Activated CD4-positive, CD25-positive, alpha-beta regulatory T cell treated with anti-CD3 and anti-CD28 coated beads, Interleukin-2, amount 50 U/mL, for 16 hours (primary cell): ENCODE data around the gene CYBA.
"Not testable (repeated sequence)": the region's sequence is repeated elsewhere in the genome, so short reads cannot be mapped to it uniquely, and the experiment has no call there.

Experiments used
- DNase-seq: peaks from one replicate; pipeline ENCODE4 v3.0.0-alpha.2; 2020; ENCODE audit warnings: low read depth, low spot score

The CYBA gene

GRCh38 chr16:88614818-88615580 is 35.9 kb downstream of the CYBA start:
- no peak for DNase-seq

DNA sequence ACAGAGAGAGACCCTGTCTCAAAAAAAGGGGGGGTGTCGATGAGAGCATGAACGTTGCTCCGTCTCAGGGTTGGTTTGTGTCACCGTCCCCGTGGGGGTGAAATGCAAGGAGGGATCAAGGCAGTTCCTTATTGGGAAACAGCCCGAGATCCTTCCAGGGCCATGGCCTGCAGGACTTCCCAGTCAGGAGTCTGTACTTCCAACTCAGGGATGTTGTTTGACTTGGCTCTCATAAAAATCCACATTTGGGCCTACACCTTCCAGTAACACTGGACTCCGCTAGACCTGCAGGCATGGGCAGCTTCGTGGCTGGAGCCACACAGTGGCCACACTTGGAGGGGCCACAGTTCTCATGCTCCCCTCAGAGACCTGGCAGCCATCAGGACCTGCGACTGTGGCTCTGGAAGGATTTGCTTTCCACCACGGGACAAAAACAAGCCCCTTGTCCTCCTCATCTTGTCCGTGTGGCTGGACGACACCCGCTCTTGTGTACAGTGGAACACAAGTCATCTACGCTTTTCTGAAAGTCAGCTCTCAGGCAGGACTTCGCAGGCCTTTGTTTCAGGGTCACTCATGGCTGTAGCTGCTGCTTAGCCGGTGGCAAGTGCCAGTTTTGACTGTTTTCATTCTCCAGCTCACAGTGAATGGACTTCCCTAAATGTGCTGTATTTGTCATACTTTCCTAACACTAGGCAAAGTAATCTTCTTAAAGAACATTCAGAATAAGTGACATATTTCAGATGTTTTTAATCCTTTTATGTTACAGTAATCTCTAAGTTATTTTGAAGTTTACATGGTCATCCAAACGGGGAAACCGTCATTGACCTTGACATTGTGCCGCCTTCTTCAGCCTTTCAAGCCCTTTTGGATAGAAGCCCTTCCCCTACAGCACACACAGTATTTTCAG is 36.7 kb downstream of the CYBA start:
- no peak for DNase-seq

GRCh38 chr16:88613293-88613692 is 37.6 kb downstream of the CYBA start:
- no peak for DNase-seq

DNA sequence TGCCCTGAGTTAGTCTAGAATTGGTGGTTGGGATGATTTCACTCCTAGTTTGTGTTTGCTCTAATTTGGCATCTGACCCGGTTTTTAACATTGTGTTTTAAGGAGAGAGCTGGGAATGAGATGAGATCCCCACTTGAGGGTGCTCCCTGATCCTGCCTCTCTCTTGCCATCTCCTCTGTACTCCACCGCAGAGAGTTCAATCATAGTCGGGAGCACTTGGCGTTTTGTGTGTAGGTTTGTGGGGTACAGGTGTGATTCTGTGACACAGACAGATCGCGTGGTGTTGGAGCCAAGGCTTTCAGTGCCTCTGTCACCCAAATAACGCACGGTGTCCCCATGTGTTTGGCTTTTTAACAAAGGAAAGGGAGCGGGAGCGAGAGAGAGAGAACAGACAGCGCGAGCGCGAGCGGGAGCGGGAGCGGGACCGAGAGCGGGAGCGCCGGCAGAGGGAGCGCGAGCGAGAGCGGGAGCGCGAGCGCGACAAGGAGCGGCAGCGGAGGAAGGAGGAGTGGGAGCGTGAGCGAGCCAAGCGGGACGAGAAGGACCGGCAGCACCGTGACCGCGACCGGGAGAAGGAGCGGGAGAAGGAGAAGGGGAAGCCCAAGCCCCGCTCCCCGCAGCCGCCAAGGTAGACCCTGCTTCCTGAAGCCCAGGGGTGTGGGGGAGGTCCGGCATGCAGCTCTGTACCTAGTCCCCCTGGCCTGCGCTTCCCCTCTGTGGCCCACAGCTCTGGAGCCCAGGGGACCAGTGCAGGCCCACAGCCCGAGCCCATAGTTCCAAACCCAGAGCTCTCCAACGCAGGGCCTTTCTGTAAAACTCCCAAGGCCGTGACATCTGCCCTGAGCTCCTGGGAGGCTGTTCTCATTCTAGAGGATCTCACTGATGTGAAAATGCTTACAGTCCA is 39.7 kb downstream of the CYBA start:
- no peak for DNase-seq

- no peak for DNase-seq
Measured at GRCh38 chr16:88610080-88610479, 40.8 kb downstream of the CYBA start.

DNA sequence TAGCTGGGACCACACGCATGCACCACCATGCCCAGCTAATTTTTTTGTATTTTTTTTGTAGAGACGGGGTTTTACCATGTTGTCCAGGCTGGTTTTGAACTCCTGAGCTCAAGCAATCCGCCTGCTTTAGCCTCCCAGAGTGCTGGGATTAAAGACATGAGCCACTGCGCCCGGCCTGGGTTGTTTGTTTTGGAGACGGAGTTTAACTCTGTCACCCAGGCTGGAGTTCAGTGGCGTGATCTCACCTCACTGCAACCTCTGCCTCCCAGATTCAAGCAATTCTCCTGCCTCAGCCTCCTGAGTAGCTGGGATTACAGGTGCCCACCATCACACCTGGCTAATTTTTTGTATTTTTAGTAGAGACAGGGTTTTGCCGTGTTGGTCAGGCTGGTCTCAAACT is 41.4 kb downstream of the CYBA start:
- not testable (repeated sequence) for DNase-seq

DNA sequence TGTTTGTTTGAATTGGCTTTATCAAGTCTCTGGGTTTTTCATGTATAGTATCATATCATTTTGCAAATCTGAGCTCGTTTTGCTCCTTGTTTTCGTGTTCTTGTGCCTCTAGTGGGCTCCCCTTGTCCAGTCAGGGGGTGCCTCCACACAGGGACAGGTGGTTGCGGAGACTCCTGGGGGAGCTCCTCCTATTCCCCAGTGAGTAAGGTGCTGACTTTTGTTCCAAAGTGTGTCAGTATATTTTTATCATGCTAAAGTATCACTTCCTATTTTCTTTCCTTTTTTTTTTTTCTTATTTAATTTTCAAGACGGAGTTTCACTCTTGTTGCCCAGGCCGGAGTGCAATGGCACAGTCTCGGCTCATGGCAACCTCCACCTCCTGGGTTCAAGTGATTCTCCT is 42.8 kb downstream of the CYBA start:
- no peak for DNase-seq

DNA sequence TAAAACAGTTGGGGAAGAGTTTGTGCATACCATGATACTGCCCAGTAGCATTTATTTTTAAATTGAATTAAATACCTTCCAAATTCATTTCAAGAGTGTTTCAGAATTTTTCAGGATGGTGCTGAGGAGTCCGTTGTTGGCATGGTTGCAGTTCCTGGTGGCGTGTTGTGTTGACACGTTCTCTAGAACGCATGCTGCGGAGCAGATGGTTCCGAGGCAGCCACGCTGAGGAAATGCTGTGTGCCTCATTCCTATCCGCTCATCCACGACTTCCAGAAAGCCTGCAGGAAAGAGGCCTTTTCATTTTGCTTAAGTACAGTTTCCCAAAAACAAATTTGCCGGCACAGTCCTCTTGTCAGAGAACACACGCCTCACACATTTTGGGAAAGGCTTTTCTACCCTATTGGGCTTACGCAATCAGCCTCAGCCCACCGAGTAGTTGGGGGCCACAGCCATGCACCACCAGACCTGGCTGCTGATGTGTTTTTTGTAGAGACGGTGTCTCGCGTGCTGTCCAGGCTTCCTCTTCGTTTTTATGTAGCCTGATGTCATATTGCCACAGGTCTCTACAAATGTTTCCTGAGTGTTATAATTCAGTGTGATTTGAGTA is 44.6 kb downstream of the CYBA start:
- no peak for DNase-seq

- DNase-seq, result no peak
Measured at GRCh38 chr16:88605186-88606147, 45.4 kb downstream of the CYBA start.

DNA sequence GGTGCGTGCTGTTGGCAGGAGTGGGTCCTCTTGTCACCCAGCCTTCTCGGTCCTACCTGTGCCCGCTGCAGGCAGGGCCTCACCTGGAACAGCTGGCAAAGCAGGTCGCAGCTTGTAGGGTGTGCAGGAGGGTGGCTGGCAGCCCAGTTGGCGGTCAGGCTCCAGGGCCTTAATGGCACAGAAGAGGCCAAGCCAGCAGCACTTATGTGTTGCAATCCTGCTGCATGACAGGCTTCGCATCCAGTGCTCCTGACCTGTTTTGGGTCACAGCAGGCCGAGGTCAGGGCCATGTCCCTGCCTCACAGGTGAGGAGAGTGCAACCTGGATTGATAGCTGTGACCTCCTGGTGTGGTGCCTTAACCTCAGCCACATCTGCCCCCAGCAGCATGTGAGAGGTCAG is 48.8 kb downstream of the CYBA start:
- DNase-seq, result no peak

- DNase-seq, result no peak
Measured at GRCh38 chr16:88601313-88602036, 49.4 kb downstream of the CYBA start.

- no peak for DNase-seq
Measured at GRCh38 chr16:88600539-88600896, 50.3 kb downstream of the CYBA start.

- no peak for DNase-seq
Measured at GRCh38 chr16:88599825-88600538, 50.9 kb downstream of the CYBA start.

DNA sequence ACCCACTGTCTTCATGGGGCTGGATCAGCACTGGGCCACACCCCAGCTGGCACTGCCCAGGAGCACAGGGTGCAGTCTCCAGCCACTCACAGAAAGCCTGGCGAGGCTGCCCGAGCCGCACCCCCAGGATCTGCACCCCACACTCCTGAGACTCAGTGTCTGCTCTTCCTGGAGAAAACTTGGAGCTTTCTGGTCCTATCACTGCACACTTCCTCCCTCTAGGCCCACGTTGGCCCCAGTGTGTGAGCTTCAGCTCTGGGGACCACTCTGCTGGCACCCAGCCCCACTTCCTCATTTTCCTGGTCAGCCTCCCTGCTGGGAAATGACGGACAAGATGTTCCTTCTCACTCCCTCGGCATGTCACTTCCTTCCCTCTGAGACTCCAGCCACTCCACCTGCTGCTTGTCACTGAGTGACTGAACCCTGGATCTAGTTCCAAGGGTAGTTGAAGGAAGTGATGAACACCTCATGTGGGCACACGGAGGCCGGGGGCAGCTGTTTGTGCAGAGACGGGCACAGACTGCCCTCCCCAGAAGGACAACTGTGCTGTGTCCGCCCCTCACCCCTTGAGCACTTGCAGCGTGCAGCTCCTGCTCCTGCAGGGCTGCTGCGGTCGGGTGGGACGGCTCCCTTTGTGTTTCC is 51.6 kb downstream of the CYBA start:
- DNase-seq, result no peak

GRCh38 chr16:88597856-88598491 is 52.9 kb downstream of the CYBA start:
- no peak for DNase-seq

GRCh38 chr16:88596483-88596882 is 54.4 kb downstream of the CYBA start:
- no peak for DNase-seq

DNA sequence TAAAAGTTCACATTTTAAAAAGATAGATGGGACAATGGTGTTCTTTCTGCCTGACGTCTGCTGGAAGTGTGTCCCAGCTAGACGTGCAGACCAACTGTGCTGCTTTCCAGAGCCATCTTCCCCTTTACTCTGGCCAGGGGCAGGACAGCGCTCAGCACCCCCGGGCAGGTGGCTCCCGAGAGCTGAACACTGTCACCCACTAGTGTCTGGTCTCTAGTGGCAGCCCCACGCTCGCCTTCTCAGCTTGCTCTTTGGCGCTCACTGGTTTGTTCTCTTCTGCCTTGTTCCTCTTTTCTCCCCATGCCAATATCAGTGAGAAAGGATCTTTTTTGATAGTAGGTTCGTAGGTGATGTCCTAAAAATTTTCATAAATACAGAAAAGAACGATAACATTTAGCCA is 54.9 kb downstream of the CYBA start:
- DNase-seq, result no peak

GRCh38 chr16:88595101-88595500 is 55.8 kb downstream of the CYBA start:
- no peak for DNase-seq
